ENCODE data around the gene PRDM12.

The PRDM12 gene

DNA sequence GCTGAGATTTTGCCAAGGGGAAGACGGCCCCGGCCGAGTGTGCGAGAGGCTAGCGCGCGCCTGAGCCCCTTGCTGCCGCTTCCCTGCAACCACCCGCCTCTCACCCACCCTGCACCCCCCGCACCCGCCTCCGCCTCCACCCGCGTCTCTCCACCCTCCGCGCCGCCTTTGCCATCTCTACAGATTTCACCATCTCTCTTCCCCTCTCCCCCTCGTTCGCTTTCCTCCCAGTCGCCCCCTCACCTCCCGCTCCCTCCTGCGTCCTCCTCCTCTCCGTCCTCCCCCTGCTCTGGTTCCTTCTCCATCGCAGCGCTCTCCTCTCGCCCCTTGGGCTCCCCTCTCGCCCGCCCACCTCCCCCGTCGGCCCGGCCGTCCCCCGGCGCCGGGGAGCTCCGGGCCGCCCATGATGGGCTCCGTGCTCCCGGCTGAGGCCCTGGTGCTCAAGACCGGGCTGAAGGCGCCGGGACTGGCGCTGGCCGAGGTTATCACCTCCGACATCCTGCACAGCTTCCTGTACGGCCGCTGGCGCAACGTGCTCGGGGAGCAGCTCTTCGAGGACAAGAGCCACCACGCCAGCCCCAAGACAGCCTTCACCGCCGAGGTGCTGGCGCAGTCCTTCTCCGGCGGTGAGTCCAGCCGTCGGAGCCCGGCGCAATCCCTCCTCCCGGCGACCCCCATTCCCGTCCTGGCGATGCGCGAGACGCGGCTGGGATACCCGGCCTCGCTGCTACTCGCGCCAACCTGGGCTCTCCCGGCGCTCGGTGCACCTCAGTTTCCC is at the start of gene PRDM12:
Gene PRDM12 (plus strand): TSS at position 344 of the 778 bp plus-strand sequence. CDS start 60 bp downstream, at position 404.
- DNase-seq = no peak

DNA sequence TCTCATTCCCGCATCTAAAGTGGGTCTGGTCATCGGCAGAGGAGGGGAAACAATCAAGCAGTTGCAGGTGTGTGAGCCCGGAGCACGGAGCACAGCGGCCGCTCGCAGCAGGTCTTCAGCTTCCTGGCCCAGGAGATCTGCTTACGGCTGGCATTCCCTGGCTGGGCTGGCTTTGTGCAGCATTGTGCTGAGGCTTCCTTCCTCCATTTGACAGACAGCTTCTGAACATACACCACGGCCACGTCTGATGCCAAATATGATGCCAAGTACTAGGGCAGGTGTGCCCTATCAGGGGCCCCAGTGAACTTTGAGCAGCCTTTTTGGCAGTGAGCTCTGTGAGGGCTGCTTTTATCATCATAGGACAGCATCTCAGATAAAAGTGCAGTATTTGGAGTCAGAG is 47.9 kb upstream of the PRDM12 start:
- no peak for DNase-seq

DNA sequence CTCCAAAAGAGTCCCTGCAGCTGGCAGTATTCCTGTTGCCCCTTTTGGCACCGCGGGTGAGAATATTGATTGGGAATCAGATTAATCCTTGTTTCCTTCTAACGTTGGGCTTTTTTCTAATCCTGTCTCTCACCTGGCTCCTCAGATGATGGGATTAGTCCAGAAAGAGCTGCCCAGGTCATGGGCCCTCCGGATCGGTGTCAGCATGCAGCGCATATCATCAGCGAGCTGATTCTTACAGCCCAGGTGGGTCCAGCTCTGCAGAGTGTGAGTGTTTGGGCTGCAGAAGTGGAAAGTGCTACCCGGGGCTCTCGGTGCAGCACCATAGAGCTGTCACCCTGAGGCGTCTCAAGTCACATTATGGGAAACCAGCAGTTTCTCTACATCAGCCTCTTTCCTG is 40.9 kb upstream of the PRDM12 start:
- no peak for DNase-seq

DNA sequence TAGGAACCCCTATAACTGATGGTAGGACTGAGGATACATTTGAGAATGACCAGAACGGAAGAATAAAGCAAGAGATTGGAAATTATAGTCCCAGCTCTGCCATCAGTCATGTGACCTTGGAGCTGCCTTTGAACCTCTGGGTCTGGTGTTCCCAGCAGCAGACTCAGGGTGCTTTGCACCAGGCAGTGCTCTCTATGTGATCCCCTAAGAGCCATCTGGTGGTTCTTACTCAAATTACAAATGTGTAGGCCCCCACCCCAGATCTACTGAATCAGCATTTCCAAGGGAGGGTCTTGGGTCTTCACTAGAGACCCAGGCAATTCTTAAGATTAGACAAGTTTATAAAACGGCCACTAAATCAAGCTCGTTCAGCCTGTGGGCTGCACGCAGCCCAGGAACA is 40.2 kb upstream of the PRDM12 start:
- no peak for DNase-seq

DNA sequence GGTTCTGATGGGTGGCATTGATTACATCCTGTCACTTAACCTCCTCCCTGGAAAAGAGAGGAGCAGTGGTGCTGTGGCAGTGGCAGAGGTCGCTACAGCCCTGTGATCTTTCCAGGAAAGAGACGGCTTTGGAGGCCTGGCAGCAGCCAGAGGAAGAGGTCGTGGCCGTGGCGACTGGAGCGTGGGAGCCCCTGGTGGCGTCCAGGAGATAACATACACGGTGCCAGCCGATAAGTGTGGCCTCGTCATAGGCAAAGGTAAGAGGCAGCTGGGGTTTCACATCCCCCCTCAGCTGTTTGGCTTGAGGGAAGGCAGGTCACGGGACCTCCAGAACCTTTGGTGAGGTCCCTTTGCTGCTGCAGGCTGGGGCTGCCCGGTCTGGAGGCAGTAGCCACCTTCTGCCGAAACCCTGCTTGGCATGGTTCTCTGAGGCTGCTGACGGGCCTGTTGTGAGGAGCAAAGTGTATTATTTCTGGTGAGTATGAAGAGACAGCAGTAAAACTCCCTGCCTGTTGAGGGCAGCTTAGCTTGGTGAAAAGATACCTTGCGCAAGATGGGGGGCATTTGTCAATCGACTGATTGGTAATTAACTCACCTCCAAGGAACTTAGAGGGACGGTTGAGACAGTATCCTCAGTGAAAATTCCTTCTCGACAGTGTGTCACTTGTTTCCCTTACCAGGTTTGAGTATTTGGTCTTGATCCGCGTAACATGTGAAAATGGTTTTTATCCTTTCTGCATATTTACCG is 38.0 kb upstream of the PRDM12 start:
- DNase-seq = no peak

DNA sequence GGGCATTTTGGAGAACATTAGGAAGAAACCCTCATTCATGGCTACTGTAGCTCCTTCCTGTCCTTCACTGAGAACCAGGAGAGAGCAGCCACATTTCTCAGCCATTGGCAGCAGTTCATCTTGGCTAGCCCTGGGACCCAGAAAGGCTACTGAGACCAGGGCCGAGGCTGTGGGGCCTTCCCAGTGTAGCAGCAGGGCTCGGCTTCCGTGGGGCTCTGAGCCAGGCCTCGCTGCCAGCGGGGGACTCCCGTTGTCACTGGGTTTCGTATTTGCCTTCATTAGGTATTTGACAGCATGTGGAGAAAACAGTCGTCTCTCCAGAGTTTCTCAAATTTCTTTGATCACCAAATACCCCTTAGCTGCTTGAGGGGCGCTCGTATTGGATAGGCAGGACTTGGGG is 37.3 kb upstream of the PRDM12 start:
- no peak for DNase-seq

DNA sequence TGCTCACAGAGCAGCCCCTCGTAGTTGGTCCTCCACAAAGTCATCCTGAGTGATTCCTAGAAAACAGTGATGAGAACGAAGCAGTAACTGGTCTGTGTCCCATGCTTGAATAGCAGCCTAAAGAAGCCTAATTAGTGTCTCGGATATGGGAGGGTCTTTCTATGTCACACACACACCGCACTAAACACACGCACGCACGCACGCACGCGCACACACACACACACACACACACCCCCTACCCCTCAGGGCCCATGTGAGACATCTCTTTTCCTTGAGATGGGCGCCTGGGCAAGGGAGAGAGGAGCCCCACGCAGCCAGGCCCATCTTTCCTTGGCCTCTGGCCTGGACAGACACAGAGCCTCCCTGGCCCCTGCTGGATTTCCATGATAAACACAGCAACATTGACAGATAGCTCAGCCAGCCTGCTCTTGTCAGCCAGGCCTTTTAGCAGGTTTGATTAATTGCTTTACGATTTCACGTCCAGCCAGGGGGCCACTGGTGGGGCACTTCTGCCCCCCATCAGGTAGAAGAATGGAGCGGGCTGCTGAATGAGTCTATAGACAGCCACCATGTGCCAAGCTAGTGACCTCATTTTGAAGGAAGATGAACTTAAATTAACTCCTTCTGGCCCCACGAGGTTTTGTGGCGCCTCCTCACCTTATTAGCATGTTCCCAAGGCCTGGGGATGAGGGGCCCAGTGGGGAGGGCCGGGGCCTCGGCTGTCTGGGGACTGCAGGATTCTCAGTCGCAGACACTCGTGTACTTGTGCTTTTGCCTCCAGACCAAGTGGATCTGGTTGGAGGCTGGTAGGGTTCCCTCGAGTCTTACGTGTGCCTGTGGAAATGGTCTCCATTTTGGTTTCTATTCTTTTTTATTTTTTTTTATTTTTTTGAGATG is 36.2 kb upstream of the PRDM12 start:
- no peak for DNase-seq

DNA sequence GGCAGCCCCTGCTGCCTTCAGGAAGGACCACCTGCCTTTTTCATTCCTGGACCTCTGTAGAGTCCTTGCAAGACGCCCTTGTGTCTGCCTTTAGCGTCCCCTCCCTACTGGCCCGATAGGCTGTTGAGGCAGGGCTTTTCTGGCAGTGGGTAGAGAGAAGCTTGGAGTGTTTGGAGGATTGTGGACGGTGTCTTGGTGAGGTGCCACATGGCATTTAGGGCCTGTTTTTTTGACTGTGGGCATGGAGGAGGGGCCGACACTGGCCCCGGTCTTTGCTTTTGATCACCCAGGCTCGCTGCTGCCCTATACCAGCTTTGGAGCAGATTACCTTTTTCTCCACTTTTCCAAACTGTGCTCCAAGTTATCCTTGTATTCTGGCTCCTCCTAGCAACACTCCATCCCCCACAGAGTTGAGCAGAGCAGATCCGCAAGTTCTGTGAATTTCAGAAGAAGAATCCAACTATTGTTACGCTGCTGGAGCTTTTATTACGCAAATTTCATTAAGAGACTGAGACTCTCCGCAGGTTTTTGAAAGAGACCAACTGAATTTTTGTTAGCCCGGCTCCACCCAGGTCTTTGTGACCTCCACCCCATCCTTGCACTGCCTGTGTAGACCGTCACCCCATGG is 34.8 kb upstream of the PRDM12 start:
- DNase-seq = no peak

DNA sequence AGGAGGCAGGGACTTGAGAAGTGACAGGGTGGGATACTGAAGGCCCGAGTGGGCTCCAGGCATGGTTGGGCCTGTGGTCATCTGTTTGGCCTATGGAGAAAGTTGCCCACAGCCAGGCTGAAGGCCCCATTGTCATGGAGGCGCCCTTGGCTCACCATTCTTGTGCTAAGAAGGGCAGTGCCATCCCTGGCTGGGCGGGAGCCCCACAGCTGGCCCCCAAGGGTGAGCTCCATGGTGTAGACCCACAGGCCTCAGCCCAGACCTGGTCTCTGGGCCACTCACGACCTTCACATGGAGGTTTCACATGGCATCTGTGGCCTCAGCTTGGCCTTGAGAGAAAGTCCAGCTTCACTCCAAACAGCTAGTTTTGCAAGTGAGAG is 34.3 kb upstream of the PRDM12 start:
- DNase-seq = no peak

DNA sequence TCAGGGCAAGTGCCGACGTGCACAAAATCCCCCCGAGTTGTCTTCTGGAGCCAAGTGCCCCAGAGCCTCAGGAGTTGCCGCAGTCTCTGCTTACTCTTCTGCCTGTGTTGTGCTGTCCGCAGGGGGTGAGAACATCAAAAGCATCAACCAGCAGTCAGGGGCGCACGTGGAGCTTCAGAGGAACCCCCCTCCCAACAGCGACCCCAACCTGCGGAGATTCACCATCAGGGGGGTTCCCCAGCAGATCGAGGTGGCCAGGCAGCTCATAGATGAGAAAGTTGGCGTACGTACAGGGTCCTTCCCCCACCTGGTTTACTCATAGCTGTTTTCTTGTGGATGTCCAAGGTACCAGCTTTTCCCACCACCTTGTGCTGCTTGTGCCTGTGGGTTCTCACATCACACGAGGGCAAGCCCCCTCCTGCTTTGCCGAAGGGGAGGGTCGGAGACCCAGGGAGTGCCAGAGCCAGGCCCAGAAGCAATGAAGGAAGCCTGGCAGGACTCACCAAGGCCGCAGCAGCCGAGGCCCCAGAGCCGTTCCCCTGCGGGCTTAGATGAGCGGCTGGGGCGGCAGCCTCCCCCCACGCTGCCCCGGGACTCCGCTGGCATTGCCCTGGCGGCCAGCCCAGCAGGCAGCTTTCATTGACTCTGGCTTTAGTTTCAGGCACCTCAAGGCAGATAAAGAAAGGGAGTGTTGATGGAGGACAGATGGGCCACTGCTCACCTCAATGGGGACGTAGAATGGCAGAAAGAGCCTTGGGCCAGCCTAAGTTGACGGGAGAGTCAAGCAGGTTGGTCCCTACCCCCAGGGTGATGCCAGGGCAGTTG is 33.7 kb upstream of the PRDM12 start:
- no peak for DNase-seq

DNA sequence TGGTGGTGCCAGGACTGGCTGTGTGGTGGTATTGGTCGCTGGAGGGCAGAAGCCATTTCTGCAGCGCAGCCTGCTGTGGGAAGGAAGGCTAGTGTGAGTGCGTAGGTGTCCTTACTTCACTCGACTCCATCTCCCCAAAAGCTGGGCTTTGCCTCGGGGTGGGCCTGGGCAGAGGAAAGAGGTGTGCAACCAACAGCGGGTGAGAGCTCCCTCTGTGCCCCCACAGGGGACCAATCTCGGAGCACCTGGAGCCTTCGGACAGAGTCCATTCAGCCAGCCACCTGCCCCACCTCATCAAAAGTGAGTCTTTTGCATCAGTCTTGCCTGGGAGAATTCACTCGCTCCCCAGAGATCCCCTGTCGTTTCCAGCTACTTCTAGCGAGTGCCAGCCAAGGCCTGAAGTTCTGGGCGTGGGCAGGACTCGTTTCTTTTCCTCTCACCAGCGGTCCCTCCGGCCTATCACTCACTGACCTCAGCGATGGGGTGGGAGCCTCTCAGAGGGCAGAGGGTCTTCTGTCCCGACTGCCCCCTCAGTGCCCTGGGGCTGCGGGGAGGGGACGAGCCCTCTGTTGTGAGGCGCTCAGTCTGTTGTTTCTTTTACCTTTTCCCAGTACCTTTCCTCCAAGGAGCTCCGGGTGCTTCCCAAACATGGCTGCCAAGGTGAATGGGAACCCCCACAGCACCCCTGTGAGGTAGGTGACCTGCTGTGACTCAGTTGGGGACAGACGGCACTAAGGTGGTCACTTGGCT is 32.9 kb upstream of the PRDM12 start:
- no peak for DNase-seq

DNA sequence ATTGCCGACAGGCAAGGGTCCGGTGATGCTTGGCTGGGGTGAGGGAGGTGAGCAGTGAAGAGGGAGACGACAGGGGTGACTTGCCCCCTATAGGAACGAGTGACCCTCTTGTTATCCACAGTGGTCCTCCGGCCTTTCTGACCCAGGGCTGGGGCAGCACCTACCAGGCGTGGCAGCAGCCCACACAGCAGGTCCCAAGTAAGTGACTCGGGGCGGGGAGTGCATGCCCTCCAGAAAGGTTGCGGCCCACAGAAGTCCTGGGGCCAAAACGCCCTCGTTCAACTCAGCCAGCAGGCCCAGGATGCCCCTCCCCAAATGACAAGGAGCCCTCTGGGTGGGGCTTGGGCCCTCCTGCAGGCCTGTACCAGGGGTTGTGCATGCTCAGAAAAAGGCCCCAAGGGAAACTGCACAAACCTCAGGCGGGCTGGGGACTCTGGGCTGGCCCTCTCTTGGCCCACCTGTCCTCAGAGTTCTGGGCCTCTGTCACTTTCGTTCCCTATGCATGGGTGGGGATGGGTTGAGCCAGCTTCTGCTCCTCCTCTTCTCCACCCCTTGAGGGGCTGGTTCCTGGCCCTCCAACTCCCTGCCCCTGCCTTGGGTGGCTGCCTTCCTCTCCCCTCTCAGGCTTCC is 32.2 kb upstream of the PRDM12 start:
- DNase-seq = no peak

DNA sequence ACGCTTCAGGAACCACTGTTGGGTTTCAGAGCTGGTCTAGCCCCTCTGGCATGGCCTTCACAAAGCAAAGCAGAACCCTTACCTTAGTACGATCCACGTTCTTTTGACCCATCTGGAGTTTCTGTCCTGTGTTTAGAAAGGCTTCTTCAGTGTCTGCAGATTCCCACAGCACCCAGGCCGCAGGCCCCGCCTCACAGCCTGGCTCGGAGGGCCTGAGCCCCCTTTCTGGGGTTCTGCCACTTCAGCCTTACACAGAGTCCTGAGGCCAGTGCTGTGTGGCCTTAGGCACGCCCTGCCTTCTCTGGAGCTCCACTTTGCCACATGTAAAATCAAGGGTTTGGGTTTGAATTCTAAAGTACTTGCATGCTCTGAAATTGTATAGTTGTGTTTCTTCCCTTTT is 31.6 kb upstream of the PRDM12 start:
- DNase-seq = no peak

DNA sequence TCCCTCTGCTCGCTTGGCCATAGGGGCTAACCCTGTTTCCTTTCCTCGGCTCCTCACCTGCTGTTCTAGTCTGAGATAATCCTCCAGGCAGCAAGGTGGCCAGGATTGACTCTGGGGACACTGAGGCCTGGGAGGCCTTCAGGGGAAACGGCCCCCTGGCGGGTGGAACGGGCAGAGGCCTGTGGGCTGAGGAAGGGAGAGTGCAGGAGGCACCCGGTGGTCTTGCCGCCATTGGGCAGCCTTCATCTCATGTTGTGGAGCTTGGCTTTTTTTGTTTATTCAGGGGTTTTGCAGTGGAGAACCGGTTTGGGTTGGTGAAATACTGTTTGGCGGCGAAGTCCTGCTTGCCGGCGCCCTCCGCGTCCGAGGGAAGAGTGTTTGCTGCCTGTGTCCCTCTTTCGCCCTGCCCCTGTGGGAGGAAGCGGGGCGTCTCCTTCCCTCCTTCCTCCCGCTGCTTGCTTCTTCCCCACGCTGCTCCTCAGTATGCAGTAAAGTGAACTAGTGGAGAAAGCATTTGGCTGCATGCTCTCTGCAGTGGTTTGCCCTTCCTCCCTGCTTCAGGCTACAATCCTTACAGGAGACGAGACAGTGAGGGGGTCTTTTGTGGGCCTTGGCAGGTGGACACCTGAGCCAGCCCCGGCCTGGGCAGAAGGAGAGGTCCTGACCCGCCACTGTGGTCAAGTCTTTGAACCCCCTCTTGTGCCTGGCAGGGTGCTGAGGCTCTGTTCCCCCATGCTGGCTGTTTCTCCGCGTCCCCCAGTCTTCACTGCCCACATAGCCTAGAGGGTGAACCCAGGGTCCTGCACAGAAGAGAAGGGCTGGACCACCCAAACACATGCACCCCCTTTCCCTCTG is 30.8 kb upstream of the PRDM12 start:
- DNase-seq = no peak

DNA sequence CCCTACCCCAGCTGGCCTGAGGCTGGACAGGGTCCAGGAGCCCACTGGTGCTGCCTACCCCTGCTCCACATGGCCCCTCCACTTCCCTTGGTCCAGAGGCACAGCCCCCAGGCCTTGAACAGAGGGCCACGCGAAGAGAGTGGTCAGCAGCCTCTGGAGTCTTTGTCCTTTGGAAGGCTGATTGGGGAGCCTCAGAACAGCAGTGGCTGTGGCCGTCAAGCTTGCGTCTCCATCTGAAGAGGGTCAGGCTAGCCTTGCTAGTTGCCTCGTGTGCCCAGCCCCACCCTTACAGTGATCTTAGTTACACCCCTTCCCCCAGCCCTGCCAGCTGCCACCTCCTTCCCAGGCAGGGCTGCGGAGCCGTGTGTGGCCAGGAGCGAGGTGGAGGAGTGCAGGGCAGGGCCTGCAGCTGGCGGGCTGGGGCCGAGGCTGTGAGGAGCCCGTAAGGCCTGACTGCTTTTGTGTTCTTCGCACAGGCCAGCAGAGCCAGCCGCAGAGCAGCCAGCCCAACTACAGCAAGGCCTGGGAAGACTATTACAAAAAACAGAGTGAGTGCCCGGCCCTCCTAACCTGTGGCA is 30.1 kb upstream of the PRDM12 start:
- DNase-seq = no peak

DNA sequence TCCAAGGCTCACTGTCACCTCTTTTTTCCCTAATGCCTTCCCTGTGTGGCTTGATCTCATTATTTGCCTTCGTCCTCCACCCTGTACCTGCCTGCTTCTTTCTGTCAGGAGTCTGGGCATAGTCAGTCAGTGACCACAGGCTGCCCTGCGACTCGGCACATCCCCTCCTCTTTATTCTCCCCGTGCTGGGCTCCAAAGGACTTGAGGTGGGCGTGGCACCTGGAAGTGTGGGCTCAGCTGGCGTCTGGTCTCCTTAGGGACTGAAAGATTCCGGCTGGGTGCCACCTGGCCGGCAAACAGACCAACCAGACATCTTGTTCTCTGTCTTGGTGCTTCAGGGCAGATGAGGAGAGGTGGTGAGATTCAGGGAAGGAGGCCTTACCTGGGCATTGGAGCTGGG is 29.6 kb upstream of the PRDM12 start:
- no peak for DNase-seq

DNA sequence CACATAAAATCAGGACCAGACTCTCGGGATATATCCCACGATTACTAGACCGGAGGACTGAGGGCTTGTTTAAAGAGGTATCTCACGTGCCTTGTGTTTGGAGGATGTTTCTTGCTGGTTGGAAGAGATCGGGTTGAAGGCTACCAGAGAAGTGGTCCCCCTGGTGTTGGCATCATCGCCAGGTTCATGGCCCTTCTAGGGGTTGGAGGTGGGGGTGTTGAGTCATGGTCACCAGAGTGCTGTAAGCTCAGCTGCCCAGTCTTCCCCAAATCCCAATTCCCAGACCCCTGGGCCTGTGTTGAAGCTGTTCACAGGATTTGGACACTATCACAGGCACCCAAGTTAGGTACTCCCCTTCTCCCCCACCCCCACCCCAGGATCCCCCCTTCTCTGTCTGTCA is 29.1 kb upstream of the PRDM12 start:
- no peak for DNase-seq

DNA sequence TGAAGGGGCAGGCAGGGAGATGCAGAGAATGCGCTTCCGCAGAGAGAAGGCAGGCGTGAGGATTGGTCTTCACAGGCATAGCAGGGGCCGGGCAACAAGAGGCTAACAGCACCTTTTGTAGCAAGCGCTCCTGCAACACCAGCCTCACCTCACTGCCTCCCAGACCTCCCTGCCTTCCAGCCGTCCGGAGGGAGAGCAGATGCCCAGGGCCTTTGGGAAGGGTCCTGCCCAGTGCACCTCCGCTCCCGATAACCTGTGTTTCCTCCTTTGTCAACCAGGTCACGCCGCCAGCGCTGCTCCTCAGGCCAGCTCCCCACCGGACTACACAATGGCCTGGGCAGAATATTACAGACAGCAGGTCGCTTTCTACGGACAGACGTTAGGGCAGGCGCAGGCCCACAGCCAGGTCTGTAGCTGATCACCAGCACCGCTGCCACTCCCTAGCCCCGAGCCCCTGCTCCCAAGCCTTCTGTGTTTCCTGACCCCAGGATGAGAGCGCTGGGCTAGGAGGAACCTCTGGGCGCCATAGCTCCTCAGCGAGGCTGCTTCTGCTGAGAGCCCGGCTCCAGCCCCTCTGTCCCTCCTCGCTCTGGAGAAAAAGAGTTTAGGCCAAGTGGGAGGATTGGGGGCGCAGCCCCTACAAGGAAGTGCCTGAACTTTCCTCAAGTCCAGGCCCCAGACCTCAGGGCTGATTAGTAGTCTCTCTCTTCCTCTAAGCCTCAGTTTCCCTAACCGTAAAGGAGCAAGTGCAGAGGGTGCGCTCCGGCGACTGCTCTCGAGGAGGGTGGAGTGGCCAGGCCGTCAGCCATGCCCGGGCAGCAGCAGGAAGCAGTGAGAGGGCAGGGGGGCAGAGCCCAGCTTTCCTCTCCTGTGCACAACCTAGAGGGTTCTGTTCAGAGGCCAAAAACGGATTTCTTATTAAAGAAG is 28.4 kb upstream of the PRDM12 start:
- DNase-seq = no peak
